NCI-H128 (cell line): ENCODE measurements around the gene TBC1D17.

Experiments
- DNase-seq: peaks from one replicate; lab custom pipeline; 2025; ENCODE audit not compliant: unreplicated experiment; lab: John Stamatoyannopoulos, UW

Gene TBC1D17

DNA sequence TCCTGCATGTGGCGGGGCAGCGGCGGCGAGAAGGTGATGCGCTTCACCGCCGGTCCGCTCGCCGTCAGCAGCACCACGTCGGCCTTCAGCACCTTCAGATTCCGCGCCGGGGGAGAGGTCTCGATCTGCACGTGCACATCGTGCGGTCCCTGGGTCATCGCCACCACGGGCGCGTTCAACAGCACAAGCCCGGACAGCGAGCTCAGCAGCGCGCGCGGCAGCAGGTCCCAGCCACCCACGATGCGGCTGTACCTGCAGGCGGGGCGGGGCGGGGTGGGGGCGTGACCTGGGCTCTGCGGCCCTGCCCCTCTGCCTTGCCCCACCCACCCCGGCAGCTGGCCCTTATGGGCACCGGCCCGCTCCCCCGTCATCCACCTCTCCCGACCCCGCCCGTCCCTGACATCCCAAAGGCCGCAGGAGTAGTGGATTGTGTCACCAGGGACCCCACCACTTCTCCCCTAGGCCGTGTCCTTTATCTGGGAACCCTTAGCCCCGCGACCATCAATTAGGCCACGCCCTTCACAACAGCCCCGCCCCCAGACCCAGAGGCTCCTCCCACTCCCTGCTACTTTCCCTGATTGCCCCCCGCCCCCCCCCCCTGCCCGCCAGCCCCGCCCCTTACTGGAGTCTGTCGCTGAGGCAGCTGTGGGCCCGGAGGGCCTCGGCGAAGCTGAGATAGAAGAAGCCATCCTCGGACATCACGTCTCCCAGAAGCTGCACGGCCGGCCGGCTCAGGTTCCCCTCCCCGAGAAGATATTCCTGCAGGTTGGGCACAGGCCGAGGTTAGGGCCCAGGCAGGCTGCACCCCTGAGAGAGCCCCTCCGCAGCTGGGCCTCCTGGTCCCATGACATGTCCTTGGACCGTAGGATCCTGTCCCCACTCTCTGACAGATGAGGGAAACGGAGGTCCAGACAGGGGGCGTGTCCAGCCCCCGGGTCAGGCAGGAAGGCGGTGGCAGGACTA lies 13.1 kb downstream of the TBC1D17 start:
- DNase-seq: no peak

- DNase-seq: no peak
Measured at GRCh38 chr19:49891393-49891792, 13.9 kb downstream of the TBC1D17 start.

DNA sequence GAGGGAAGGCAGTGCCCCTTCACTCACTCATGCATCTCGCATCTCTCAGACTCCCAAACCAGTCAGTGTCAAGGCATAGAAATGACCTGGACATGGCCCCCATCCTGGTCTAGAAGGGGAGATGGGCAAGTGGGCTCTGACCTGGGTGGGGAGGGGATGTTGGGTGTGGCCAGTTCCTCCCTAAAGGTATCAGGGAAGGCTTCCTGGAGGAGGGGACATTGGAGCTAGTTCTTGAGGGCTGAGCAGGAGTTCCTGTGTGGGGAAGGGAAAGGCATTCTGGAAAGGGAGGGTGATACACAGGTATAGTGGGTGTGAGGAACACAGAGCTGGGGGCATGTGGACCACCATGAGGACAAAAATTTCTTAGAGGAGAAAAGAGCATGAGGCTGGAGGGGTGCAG lies 15.2 kb downstream of the TBC1D17 start:
- DNase-seq: no peak

DNA sequence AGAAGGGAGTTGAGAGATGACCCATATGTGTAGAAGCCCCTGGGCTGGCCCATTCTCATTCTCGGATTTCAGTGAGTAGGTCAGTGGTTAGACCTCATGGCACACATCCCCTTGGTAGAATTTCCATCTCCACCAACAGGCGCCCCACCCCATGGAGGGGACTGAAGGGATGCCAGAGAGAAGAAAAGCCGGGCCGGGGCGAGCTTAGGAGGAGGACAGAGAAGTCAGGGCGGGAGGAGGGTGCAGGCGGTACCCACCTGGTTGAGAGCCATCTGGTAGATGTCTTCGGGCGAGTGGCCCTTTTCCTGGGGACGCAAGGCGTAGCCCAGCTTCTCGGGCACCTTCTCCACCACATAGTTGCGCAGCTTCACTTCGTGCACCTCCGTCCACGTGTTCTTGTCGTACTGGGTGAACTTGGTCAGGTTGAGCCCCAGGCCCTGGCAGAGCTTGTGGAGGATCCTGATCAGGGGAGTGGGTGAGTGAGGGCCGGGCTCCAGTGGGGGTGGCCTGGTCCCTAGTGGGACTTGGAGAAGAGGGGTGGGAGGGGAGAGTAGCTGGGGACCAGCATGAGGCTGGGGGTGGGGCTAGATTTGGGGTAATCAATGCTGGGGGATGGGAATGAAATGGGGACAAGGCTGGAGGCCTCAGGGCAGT lies 16.6 kb downstream of the TBC1D17 start:
- no peak for DNase-seq

DNA sequence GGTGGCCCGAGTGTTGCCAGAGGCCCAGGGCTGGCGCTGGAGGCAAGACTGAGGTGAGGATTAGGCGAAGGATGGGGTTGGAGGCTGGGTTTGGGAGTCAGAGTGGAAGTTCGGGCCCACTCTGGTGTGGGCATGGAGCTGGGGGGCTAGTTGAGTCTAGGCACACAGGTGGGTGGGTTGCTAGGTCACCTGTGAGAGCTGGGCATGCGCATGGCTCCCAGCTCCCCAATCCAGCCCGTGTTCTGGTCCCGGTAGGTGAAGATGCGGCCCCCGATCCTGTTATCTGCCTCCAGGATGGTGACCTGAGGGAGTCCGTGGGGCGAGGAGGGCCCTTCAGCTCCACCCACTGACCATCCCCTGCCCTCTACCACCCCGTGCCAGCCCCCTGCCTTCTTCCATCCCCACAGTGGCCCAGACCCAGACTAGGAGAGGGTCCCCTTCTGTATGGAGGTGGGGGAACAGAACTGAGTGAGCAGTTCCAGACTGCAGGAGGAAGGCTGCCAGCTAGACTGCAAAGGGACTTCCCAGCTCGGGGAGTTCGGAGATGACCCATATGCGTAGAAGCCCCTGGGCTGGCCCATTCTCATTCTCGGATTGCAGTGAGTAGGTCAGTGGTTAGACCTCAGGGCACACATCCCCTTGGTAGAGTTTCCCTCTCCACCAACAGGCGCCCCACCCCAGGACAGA lies 17.5 kb downstream of the TBC1D17 start:
- DNase-seq: no peak

DNA sequence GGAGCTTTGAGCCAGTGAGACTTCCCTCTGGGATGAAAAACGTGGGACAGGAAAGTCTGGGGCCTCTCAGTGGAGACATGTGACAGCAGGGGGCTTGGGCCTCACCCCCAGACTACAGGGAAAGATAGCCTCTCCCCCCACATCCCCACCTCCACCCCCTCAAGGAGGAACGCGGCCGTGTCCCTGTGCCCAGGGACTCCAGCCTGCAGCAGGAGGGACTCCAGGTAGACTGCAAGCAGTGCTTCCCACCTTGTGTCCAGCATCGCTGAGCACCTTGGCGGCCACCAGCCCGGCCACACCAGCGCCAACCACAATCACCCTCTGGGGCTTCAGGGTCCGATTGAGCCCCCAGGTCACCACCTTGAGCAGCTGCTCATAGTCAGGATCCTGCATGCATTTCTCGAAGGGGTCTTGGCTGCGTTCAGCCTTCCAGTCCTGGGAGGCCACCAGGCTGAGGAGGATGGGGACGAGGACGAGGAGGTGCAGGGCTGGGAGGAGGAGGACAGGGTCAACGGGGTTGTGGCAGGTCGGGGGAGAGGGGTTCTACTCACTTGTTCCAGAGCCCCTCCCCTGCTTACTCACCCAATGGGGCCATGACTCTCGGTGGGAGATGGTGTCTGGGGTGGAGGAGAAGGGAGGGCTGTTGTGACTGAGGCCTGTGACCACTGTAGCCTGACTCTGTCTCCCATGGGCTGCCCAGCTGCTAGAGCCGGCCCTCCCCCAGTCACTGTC lies 18.2 kb downstream of the TBC1D17 start:
- no peak for DNase-seq

DNA sequence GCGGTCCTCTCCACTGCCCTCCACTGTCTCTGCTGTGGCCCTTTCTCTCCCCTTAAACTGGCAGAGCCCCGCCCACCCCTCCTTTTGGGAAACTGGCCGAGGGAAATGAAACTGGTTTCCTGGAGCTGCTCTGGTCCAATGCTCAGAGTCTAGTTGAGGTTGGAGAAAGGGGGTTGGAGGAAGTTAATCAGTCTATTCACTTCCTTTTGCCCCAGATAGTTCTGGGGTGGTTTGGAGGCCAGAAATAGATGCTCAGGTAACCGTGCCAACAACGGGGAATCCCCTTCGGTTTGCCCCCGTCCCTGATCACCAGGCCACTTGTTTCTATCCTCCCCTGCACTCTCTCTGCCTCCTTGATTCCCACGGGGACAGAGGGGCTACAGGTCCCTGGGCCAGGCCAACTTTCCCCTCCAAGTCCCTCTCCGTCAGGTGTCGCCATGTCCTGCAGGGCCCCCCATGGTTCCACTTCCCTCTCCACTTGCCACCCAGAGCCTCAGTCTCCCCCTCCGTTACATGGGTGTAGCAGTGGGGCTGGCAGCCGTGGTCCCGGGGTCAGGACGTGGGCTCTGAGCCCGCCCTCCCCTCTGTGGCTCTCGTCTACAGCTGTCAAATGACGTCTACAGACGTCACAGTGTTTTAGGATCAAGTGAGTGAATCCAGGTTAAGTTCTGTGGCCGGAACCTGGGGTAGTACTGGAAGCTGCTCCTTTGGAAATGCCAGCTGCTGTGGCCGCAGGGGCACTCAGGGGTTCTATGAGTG lies 19.5 kb downstream of the TBC1D17 start, which contains the start of gene IL4I1:
Gene IL4I1 (minus strand): TSS at position 25 of the 759 bp plus-strand sequence. CDS start 727 bp downstream, outside the sequence.
- no peak for DNase-seq

- DNase-seq: no peak
Measured at GRCh38 chr19:49904136-49904535, 26.6 kb downstream of the TBC1D17 start.

DNA sequence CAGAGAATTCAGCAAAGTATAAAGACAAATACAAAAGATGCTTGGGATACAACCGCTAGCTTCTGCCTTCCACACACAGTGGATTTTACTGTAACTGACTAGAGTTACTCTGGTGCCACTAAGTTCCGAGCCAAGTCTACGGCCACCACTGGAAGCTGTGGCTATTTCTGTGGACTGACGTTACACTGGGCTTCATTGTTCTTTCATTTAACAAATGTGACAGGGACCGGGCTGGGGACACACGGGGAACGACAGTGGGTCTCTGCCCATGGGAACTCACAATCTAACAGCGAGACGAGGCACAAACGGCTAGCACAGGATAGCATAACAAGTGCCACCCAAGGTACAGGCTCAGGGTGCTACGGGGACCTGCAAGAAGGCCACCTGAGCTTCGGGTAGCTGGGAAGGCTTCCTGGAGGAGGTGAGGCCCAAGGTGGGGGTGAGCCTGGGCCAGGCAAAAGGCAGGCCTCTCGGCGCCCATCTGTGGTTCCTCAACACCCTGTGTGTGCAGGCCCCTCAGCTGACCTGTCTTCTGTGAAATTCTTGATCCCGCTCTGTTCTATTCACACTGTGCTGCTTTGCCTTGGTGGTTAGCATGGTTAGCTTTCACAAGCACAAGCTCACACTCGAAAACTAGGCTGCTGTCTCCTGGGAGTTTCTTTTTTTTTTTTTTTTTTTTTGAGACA lies 29.5 kb downstream of the TBC1D17 start:
- DNase-seq: no peak

GRCh38 chr19:49907745-49908446 lies 30.4 kb downstream of the TBC1D17 start:
- no peak for DNase-seq

DNA sequence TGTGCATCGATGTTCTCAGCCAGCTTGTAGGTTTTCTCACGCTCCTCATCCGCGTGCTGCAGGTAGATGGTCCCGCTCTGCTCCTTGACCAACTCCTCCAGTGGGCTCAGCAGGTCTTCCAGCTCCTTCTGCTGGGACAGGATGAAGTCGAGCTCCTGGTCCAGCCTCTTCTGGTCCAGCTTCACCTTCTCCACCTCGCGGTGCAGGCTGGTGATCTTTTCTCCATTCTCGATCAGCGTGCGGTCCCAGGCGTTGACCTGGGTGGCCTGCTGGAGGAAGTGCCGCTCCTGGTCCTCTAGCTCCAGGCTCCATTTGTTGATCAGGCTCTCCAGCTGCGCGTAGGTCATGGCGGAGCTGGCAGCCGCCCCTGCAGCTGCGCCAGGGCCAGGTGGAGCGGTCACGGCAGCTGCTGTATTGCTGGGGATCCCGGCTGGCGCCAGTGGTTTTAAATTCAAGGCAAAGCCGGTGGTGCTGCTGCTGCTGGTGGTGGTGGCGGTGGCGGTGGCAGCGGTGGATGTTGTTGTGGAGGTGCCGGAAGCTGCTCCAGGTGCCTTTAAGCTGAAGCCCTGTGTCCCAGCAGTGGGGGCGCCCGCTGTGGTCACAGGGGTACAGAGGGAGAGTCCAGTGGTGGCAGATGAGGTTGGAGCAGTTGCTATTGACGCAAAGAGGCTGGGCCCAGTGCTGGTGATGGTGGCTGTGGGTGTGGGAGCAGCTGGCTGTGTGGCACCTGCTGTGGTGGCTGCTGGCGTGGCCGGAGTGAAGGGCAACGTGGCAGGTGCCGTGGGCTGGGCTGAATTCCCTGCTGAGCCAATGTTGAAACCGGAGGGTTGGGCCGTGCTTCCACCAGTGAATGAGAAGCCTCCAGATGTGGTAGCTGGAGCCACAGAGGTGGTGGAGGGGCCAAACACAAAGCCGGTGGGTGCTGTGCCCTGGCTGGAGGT lies 31.2 kb downstream of the TBC1D17 start:
- DNase-seq: no peak

- no peak for DNase-seq
Measured at GRCh38 chr19:49910179-49910578, 32.7 kb downstream of the TBC1D17 start.

DNA sequence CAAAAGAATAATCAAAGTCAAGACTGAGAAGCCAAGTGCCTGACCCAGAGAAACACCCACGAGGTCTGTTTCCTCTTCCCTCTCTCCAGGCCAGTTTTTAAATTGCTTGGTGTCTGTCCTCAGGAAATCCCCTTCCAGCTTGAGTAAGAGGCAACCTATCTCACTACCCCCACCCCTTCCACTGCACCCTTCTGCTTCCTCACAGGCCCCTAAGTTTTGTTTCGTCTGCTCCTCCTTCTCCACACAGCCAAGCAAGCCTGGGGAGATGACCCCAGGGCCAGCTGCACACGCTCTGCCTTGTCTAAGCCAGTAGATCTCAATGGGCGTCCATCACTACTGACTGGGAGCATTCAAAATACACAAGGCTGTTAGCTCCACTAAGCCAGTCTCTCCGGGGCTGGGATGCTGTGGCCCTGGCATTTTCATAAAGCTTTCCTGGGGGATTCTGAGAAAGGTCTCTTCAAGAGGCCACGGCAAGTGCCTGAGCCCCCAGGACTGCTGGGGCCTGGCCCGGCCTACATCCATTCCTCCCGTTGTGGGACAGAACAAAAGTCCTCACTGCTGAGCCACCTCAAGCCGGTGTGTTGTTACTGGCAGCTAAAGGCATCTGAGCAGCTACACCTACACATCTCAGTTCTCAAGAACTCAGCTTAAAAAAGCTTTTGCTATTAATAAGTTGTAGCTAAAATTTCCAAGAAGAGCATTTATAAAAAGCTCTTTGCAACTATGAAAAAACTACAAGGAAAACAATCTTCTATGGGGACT lies 34.1 kb downstream of the TBC1D17 start:
- no peak for DNase-seq

DNA sequence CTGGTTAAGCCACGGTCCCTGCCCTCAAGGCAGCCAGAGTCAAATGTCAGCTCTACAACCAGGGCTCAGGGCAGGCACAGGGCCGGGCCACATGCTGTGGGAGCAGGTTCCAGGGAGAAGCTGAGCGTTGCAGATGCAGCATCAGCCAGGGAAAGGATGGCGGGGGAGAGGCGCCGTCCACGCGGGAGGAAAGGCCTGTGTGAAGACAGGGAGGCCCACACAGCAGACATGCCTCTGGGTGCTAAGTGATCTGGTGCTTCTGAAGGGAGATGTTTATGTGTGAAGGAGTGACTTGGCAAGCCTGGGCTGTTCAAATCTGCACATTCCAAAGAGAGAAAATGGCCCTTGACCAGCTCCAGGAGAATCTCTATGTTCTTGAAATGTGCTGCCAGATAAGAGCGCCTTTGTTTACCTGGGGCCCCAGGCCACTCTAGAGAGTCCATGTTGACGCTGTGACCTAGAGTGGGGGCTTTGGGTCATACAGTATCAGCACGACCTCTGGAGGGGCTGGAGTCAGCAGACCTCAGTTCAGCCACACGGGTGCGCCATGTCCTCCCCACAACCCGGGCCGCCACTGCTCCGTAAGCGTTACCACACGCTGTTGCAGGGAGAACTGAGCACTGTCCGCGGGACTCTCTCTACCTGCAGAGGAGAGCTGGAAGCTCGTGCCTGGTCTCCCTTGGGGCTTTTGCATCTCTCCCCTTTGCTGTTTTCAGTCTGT lies 35.6 kb downstream of the TBC1D17 start:
- no peak for DNase-seq

GRCh38 chr19:49913720-49914119 lies 36.2 kb downstream of the TBC1D17 start:
- no peak for DNase-seq

DNA sequence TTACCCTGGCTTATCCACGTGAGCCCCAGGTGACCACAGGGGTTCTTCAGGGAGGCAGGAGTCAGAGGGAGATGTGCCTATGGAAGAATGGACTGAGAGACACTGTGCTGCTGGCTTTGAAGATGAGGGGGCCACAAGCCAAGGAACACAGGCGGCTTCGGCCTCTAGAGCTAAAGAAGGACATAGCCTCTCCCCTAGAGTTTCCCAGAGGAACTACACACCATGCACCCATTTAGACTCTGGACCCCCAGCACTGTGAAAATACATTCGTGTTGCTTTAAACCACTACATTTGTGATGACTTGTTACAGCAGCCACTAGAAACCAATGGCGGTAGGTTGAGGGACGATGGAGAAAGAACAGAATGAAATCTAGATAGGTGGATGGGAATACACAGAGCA lies 37.8 kb downstream of the TBC1D17 start:
- no peak for DNase-seq
